Measurements from ENCODE around the gene FLNC. TPM values are rescaled to one million over a fixed set of nuclear protein-coding genes. Genes with fewer than 3 reads are reported as not detected.
A peak's percentile ranks its signal among the peaks of the same experiment; 100 is the strongest.

The FLNC gene
- polyA plus RNA-seq, 1 donor from 2014 or later = 0.36 TPM

DNA sequence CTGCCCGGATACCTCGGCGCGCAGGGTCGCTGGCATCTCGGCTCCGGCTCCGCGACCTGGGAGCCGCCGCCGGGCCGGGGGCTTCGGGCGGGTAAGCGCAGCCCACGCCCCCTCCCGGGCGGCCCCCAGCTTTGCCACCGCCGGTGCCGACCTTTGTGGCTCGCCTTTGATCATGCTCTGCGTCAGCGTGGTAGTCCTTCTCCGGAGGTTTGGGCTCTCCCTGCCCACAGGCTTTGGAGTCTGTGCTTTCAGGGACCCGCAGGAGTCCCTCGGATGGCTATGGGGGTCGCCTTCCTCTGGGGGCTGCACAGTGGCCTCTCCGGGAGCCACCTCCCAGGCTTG, 39.7 kb downstream of the FLNC start:
- no peak for TF ChIP-seq EP300 (conservative IDR thresholded peaks at IDR 0.05; ENCODE audit: poor library complexity, severe bottlenecking)
- TF ChIP-seq RAD21 (conservative IDR thresholded peaks at IDR 0.05) = no peak
- TF ChIP-seq EZH2 (IDR thresholded peaks at IDR 0.05; ENCODE audit: borderline replicate concordance, insufficient read depth, low read length, poor library complexity, severe bottlenecking) = no peak
- no peak for TF ChIP-seq MXI1 (conservative IDR thresholded peaks at IDR 0.05; ENCODE audit: poor library complexity, severe bottlenecking)
- TF ChIP-seq, protein P1, sequence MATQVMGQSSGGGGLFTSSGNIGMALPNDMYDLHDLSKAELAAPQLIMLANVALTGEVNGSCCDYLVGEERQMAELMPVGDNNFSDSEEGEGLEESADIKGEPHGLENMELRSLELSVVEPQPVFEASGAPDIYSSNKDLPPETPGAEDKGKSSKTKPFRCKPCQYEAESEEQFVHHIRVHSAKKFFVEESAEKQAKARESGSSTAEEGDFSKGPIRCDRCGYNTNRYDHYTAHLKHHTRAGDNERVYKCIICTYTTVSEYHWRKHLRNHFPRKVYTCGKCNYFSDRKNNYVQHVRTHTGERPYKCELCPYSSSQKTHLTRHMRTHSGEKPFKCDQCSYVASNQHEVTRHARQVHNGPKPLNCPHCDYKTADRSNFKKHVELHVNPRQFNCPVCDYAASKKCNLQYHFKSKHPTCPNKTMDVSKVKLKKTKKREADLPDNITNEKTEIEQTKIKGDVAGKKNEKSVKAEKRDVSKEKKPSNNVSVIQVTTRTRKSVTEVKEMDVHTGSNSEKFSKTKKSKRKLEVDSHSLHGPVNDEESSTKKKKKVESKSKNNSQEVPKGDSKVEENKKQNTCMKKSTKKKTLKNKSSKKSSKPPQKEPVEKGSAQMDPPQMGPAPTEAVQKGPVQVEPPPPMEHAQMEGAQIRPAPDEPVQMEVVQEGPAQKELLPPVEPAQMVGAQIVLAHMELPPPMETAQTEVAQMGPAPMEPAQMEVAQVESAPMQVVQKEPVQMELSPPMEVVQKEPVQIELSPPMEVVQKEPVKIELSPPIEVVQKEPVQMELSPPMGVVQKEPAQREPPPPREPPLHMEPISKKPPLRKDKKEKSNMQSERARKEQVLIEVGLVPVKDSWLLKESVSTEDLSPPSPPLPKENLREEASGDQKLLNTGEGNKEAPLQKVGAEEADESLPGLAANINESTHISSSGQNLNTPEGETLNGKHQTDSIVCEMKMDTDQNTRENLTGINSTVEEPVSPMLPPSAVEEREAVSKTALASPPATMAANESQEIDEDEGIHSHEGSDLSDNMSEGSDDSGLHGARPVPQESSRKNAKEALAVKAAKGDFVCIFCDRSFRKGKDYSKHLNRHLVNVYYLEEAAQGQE (IDR thresholded peaks at IDR 0.05; ENCODE audit: borderline replicate concordance) = no peak
- TF ChIP-seq SMC3 (conservative IDR thresholded peaks at IDR 0.05; ENCODE audit: poor library complexity) = no peak
- TF ChIP-seq TAF1 (IDR thresholded peaks at IDR 0.05; ENCODE audit: low read depth) = no peak
- TF ChIP-seq, protein P2, sequence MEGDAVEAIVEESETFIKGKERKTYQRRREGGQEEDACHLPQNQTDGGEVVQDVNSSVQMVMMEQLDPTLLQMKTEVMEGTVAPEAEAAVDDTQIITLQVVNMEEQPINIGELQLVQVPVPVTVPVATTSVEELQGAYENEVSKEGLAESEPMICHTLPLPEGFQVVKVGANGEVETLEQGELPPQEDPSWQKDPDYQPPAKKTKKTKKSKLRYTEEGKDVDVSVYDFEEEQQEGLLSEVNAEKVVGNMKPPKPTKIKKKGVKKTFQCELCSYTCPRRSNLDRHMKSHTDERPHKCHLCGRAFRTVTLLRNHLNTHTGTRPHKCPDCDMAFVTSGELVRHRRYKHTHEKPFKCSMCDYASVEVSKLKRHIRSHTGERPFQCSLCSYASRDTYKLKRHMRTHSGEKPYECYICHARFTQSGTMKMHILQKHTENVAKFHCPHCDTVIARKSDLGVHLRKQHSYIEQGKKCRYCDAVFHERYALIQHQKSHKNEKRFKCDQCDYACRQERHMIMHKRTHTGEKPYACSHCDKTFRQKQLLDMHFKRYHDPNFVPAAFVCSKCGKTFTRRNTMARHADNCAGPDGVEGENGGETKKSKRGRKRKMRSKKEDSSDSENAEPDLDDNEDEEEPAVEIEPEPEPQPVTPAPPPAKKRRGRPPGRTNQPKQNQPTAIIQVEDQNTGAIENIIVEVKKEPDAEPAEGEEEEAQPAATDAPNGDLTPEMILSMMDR (IDR thresholded peaks at IDR 0.05; ENCODE audit: poor library complexity, severe bottlenecking) = no peak
- Histone ChIP-seq H3K36me3 (ENCODE audit: insufficient read depth, low read length) (no peaks in the 10 kb centered on the region), H3K79me2 (replicated peaks; ENCODE audit: insufficient read depth, low read length) (no peaks in the 10 kb centered on the region), H3K9me2 (ENCODE audit: insufficient read depth, low read length) (no peaks in the 10 kb centered on the region), H2AFZ (ENCODE audit: low read depth, low read length) (no peak overlapping the region), H3K9ac (ENCODE audit: low read length) (no peak overlapping the region), H3K27ac (ENCODE audit: low read length) (no peak overlapping the region), H3K9me3 (ENCODE audit: low read length) (no peaks in the 10 kb centered on the region), H4K20me1 (ENCODE audit: insufficient read depth) (no peaks in the 10 kb centered on the region), H3K27me3 (ENCODE audit: insufficient read depth, low read depth, low read length) (peaks cover 27% of the 10 kb centered on the region), H3K4me3 (ENCODE audit: low read length) (peak overlapping the region; percentile 67), H3K4me2 (ENCODE audit: low read length) (no peak overlapping the region), H3F3A (ENCODE audit: insufficient read depth, low read length, poor library complexity, severe bottlenecking) (no peaks in the 10 kb centered on the region)

DNA sequence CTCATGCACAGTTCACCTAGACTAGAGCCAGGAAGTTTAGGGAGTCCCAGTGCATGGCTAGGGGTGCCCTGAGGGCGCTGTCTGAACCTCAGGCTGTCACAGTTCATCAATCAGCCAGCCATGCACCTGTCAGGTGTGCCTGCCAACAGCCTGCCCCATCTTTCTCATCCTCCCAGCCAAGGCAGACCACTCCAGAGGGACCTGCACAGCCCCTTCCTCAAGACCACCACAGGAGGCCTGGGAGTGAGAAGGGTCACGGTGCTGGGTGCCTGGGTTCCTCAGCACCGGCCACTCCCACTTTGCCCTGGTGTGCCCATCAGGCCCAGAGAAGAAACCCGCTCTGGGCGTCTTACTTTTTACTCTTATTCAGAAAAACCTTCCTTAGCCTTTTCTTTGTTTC, 40.8 kb downstream of the FLNC start:
- Histone ChIP-seq H3K36me3 (ENCODE audit: insufficient read depth, low read length) (no peaks in the 10 kb centered on the region), H3K79me2 (replicated peaks; ENCODE audit: insufficient read depth, low read length) (no peaks in the 10 kb centered on the region), H3K27me3 (ENCODE audit: insufficient read depth, low read depth, low read length) (peaks cover 27% of the 10 kb centered on the region), H3K4me2 (ENCODE audit: low read length) (no peak overlapping the region), H4K20me1 (ENCODE audit: insufficient read depth) (no peaks in the 10 kb centered on the region), H3K27ac (ENCODE audit: low read length) (no peak overlapping the region), H3K9ac (ENCODE audit: low read length) (no peak overlapping the region), H3K9me3 (ENCODE audit: low read length) (no peaks in the 10 kb centered on the region), H3F3A (ENCODE audit: insufficient read depth, low read length, poor library complexity, severe bottlenecking) (no peaks in the 10 kb centered on the region), H3K9me2 (ENCODE audit: insufficient read depth, low read length) (no peaks in the 10 kb centered on the region), H2AFZ (ENCODE audit: low read depth, low read length) (no peak overlapping the region), H3K4me3 (ENCODE audit: low read length) (no peak overlapping the region)
- TF ChIP-seq RAD21 (conservative IDR thresholded peaks at IDR 0.05) = no peak
- TF ChIP-seq SMC3 (conservative IDR thresholded peaks at IDR 0.05; ENCODE audit: poor library complexity) = no peak
- no peak for TF ChIP-seq MXI1 (conservative IDR thresholded peaks at IDR 0.05; ENCODE audit: poor library complexity, severe bottlenecking)
- no peak for TF ChIP-seq EZH2 (IDR thresholded peaks at IDR 0.05; ENCODE audit: borderline replicate concordance, insufficient read depth, low read length, poor library complexity, severe bottlenecking)
- TF ChIP-seq POLR2AphosphoS5 (IDR thresholded peaks at IDR 0.05) = no peak
- TF ChIP-seq, protein P1 (IDR thresholded peaks at IDR 0.05; ENCODE audit: borderline replicate concordance) = no peak
- no peak for TF ChIP-seq EP300 (conservative IDR thresholded peaks at IDR 0.05; ENCODE audit: poor library complexity, severe bottlenecking)
- TF ChIP-seq TAF1 (IDR thresholded peaks at IDR 0.05; ENCODE audit: low read depth) = no peak
- TF ChIP-seq, protein P2 (IDR thresholded peaks at IDR 0.05; ENCODE audit: poor library complexity, severe bottlenecking) = no peak
